ENCODE results near the gene NHLH2. TPM values are rescaled to one million over a fixed set of nuclear protein-coding genes. Genes with fewer than 3 reads are reported as not detected.

Gene NHLH2
- not detected for total RNA-seq (2021; fragmentation: NEBNext Ultra II Directional; extraction: Animal tissue kit (Norgen Biotek cat#: 25700))
- long read RNA-seq, result 0 reads

DNA sequence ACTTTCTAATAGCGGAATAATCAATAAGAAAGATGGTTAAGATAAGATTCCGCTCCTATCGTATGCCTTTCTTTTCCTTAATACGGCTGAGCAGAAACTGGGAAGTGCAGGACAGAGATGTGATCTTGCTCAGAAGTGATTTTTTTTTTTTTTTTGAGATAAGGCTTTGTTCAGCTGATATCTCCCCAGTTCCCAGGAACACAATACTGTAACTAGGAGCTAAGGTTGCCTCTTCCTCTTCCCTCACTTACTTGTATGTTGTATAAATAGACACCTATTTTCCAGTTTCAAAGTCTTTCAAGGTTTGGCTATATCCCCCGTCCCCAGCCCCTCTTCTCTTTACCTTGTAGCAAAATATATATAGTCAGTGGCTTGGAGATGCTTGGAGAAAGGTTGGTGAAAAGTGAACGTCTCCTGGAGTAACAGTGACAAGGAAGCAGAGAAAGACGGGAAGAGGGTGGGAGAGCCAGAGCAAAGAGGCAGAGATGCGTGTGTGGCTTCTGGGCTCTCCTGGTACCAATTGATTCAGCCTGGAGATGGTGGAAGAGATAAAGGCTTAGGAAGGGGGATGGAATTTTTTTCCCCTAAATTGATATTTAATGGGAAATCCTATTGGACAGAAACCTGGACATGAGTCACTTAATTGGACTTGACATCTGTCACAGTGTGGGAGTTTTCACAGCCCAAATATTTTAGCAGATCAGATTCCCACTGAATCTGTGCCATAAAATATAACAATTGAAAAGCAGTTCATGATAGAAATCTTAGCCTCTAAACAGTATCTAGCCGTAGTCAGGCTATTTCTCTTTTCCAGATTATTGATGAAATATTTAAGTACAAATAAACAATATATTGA lies at the start of gene NHLH2:
NHLH2 (minus strand) TSS at position 522 of the 856 bp plus-strand sequence. CDS start 2,754 bp downstream, outside the sequence.
- Mint-ChIP-seq H3K9me3 (no peaks in the 10 kb centered on the region), H3K27ac (no peak within 1 kb of the TSS), H3K36me3 (ENCODE audit: low read depth) (no peaks in the 10 kb centered on the region), H3K4me3 (no peak within 1 kb of the TSS), H3K4me1 (ENCODE audit: low read depth) (no peaks in the 10 kb centered on the region), H3K27me3 (ENCODE audit: insufficient read depth) (peaks cover 43% of the 10 kb centered on the region)
- no peak for DNase-seq
- TF ChIP-seq, protein P1, sequence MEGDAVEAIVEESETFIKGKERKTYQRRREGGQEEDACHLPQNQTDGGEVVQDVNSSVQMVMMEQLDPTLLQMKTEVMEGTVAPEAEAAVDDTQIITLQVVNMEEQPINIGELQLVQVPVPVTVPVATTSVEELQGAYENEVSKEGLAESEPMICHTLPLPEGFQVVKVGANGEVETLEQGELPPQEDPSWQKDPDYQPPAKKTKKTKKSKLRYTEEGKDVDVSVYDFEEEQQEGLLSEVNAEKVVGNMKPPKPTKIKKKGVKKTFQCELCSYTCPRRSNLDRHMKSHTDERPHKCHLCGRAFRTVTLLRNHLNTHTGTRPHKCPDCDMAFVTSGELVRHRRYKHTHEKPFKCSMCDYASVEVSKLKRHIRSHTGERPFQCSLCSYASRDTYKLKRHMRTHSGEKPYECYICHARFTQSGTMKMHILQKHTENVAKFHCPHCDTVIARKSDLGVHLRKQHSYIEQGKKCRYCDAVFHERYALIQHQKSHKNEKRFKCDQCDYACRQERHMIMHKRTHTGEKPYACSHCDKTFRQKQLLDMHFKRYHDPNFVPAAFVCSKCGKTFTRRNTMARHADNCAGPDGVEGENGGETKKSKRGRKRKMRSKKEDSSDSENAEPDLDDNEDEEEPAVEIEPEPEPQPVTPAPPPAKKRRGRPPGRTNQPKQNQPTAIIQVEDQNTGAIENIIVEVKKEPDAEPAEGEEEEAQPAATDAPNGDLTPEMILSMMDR (IDR thresholded peaks at IDR 0.05), result no peak

DNA sequence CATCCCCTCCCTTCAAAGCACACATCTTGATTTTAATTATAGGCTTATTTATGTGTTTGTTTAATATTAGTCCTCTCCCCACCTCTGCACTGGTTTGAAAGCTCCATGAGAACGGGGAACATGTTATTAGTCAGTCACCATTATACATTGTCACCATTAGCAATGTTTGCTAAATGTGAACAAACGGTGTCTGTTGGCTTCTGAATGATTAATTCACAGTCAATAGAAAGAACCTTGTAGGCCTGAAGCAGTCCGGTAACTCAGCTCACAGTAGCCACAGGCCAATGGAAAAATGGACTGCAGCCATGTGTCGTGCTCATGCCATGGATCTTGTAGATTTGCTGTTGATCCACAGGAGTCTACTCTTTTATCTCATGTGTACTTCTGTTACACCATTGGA lies 49.7 kb upstream of the NHLH2 start:
- Mint-ChIP-seq H3K36me3 (ENCODE audit: low read depth) (no peaks in the 10 kb centered on the region), H3K4me1 (ENCODE audit: low read depth) (no peaks in the 10 kb centered on the region), H3K9me3 (no peaks in the 10 kb centered on the region), H3K27ac (no peak overlapping the region), H3K27me3 (ENCODE audit: insufficient read depth) (peaks cover 10% of the 10 kb centered on the region; the same call in 1 of the 2 replicates), H3K4me3 (no peak overlapping the region)
- no peak for DNase-seq
- TF ChIP-seq, protein P1 (IDR thresholded peaks at IDR 0.05), result no peak

DNA sequence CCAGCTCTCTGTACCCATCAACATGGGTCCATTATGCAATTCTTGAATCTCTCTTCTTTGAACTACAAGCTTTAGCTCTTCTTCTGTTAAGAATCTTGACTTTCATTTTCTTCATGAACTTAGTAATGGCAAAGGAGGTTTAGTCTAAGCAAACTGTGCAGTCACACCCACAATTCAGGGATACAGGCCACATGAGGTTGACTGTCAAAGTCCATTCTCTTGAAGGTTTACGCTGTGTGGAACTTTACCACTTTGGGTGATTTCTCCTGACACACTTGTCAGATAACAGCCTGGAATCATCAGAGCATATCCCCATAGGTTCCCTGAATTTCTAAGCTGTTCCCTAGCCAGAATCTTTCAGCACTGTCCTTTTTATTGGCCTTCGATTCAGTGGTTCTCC lies 48.0 kb upstream of the NHLH2 start:
- H3K4me1 Mint-ChIP-seq (ENCODE audit: low read depth), result no peaks in the 10 kb centered on the region

DNA sequence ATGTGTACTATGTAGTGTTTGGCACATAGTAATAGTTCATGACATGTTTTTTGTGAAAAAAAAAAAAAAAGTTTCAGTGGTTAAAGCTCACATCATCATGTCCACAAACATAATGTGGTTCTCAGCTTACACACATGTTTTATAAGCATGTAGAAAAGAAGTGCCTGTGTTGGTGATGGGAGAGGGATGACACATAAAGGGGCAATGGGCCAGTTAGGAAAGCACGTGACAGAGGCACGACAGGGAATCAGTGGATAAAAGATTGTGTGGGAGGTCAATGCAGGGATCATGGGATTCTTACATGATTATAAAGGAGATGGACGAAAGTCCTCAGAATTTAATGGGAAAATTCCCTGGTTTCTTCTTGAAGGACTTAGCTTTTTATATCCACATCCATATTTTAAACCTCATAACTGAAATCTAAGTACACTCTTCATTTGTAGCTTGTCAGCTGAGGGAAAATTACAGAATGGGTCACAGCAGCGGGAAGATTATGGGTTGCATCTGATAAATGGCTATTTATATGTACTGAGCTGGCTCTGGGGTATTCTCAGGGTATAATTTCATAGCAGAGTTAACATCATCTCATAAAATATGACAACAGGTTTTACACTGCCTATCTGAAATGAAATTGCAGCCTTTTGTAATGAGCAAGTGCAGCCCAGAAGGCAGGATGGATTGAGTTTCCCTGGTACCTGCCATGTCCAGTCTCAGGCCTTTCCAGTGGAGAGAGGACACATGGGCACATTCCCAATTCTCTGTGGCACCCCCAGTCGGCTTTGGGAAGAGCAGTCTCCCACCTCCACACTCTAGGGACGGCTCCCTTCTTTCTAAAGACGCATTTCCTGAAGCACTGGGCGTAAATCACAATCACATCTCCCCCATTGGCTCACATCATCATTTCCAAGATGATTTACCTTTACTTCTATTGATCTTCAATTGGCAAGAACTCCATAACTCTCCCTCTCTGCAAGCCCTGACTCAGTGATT lies 42.3 kb upstream of the NHLH2 start:
- H3K9me3 Mint-ChIP-seq, result no peaks in the 10 kb centered on the region
- H3K4me1 Mint-ChIP-seq (ENCODE audit: low read depth), result no peaks in the 10 kb centered on the region
- H3K27ac Mint-ChIP-seq, result no peak overlapping the region
- no peak for DNase-seq
- H3K36me3 Mint-ChIP-seq (ENCODE audit: low read depth), result no peaks in the 10 kb centered on the region
- no peak overlapping the region for H3K4me3 Mint-ChIP-seq
- TF ChIP-seq, protein P1 (IDR thresholded peaks at IDR 0.05), result no peak
- peaks cover 20% of the 10 kb centered on the region for H3K27me3 Mint-ChIP-seq (ENCODE audit: insufficient read depth)

More for the DNA sequence above, 48.0 kb upstream of the NHLH2 start:
- DNase-seq, result no peak
- Mint-ChIP-seq H3K4me3 (no peak overlapping the region), H3K9me3 (no peaks in the 10 kb centered on the region), H3K36me3 (ENCODE audit: low read depth) (no peaks in the 10 kb centered on the region), H3K27ac (no peak overlapping the region), H3K27me3 (ENCODE audit: insufficient read depth) (peaks cover 12% of the 10 kb centered on the region)
- TF ChIP-seq, protein P1 (IDR thresholded peaks at IDR 0.05), result no peak

DNA sequence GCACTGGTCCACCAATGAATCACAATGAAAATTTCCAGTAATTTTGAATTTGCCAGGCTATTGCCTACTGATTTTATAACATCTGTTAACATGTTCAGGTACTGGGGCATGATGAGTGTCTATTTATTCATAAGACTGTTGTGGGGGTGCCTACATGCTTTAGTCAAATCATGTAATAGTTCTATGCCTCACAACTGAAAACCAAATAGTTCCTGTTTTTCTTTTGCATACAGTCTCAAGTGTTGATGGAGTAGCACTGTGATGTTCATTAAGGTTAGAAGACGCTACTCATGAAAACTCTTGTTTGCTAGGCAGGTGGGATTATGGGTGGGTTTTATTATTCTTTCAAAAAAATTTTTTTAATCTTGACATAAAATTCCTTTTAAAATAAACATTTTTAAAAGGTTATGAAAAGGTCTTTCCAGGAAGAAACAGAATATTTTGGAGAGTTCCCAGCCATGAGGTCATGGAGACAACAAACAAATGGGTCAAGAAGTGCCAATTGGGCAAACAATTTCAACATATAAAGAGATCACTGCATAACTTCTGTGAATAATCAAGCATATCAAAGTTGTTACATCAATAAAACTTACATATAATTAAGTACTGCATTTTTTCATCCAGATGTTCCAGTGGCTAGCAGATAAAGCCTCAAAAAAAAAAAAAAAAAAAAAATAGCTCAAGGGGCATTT lies 40.2 kb upstream of the NHLH2 start:
- H3K27me3 Mint-ChIP-seq (ENCODE audit: insufficient read depth), result peaks cover 20% of the 10 kb centered on the region
- no peak for DNase-seq
- no peak overlapping the region for H3K27ac Mint-ChIP-seq
- H3K4me3 Mint-ChIP-seq, result no peak overlapping the region
- H3K4me1 Mint-ChIP-seq (ENCODE audit: low read depth), result peaks cover 5% of the 10 kb centered on the region; the same call in 1 of the 2 replicates
- TF ChIP-seq, protein P1 (IDR thresholded peaks at IDR 0.05), result no peak
- H3K9me3 Mint-ChIP-seq, result no peaks in the 10 kb centered on the region
- H3K36me3 Mint-ChIP-seq (ENCODE audit: low read depth), result no peaks in the 10 kb centered on the region

Data from HFFc6 (cell line).